Measurements from ENCODE around the gene SNX7. TPM values are rescaled to one million over a fixed set of nuclear protein-coding genes. Genes with fewer than 3 reads are reported as not detected.

SNX7 gene
- polyA plus RNA-seq, 2 of the 4 experiments (the other 2 are of a cell fraction), result 29.5 to 45.1 TPM

- no peak overlapping the region for H3K4me2 ChIP-seq
- ChIA-PET CTCF (no interaction called here), POLR2A (no interaction called here)
- WGBS (ENCODE audit: missing lambda C conversion rate), result 91% methylated on average over 1 of the region's 1 CpG
- DNase-seq (ENCODE audit: low read depth in 1 of 2, low spot score in 1 of 2) (no peak), ATAC-seq (no peak), FAIRE-seq (no peak)
- TF ChIP-seq MAFK (IDR thresholded peaks at IDR 0.05; ENCODE audit: partially characterized antibody) (no peak), HOXB13 (CRISPR knock-in tag; IDR thresholded peaks at IDR 0.05; ENCODE audit: low read depth) (no peak), EHMT2 (IDR thresholded peaks at IDR 0.05; ENCODE audit: low read depth) (no peak)
- no peaks in the 10 kb centered on the region for H3K4me1 ChIP-seq
- H3K27ac ChIP-seq, result no peak overlapping the region
- no peaks in the 10 kb centered on the region for H3K9me3 ChIP-seq
- no peak overlapping the region for H3K4me3 ChIP-seq
These were observed 41.5 kb downstream of the SNX7 start for GRCh38 chr1:98702976-98703375.

- ChIA-PET CTCF (no interaction called here), POLR2A (no interaction called here)
- no peak overlapping the region for H3K4me3 ChIP-seq
- ATAC-seq, result no peak
- 93% methylated on average over 4 of the region's 4 CpGs for WGBS (ENCODE audit: missing lambda C conversion rate)
- FAIRE-seq, result no peak
- no peak for TF ChIP-seq ZSCAN20 (CRISPR knock-in tag; IDR thresholded peaks at IDR 0.05)
- no peak for TF ChIP-seq TFCP2L1 (CRISPR knock-in tag; IDR thresholded peaks at IDR 0.05)
- no peak for TF ChIP-seq BHLHE40 (IDR thresholded peaks at IDR 0.05; ENCODE audit: low read depth, low read length)
- TF ChIP-seq POLR2AphosphoS2 (conservative IDR thresholded peaks at IDR 0.05; ENCODE audit: low read length), result no peak
- no peak for TF ChIP-seq MYC (IDR thresholded peaks at IDR 0.05; ENCODE audit: borderline replicate concordance, low read length)
- TF ChIP-seq SREBF2 (IDR thresholded peaks at IDR 0.05), result no peak
- TF ChIP-seq, protein P1, sequence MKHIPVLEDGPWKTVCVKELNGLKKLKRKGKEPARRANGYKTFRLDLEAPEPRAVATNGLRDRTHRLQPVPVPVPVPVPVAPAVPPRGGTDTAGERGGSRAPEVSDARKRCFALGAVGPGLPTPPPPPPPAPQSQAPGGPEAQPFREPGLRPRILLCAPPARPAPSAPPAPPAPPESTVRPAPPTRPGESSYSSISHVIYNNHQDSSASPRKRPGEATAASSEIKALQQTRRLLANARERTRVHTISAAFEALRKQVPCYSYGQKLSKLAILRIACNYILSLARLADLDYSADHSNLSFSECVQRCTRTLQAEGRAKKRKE (CRISPR knock-in tag; IDR thresholded peaks at IDR 0.05; ENCODE audit: low read depth), result no peak
- TF ChIP-seq PHF8 (IDR thresholded peaks at IDR 0.05; ENCODE audit: borderline replicate concordance, low read depth), result no peak
- TF ChIP-seq CEBPB (IDR thresholded peaks at IDR 0.05), result no peak
- TF ChIP-seq RARB (CRISPR knock-in tag; IDR thresholded peaks at IDR 0.05), result no peak
- TF ChIP-seq ZC3H11A (IDR thresholded peaks at IDR 0.05), result no peak
- TF ChIP-seq KDM5A (IDR thresholded peaks at IDR 0.05), result no peak
- TF ChIP-seq FOSB (CRISPR knock-in tag; IDR thresholded peaks at IDR 0.05), result no peak
- no peak for TF ChIP-seq RCOR1 (IDR thresholded peaks at IDR 0.05; ENCODE audit: low read depth, low read length)
- TF ChIP-seq JUN (IDR thresholded peaks at IDR 0.05), result no peak
- no peak for TF ChIP-seq ESRRA (IDR thresholded peaks at IDR 0.05; ENCODE audit: borderline replicate concordance, low read length)
- no peak for TF ChIP-seq RAD21 (conservative IDR thresholded peaks at IDR 0.05 in 1 of 2, IDR thresholded peaks at IDR 0.05 in 1 of 2)
- TF ChIP-seq JUNB (IDR thresholded peaks at IDR 0.05), result no peak
- TF ChIP-seq GATA3 (IDR thresholded peaks at IDR 0.05; ENCODE audit: borderline replicate concordance), result no peak
- no peak overlapping the region for H3K27ac ChIP-seq
- no peaks in the 10 kb centered on the region for H3K4me1 ChIP-seq
- H3K9me3 ChIP-seq, result no peaks in the 10 kb centered on the region
- peak in 1 of 2 experiments; percentile 30 for DNase-seq (ENCODE audit: low read depth in 1 of 2, low spot score in 1 of 2)
- H3K4me2 ChIP-seq, result no peak overlapping the region
These were observed 43.0 kb downstream of the SNX7 start for GRCh38 chr1:98704474-98704873.

- Histone ChIP-seq H3K27ac (no peak overlapping the region), H3K4me2 (no peak overlapping the region), H3K4me3 (no peak overlapping the region), H3K4me1 (no peaks in the 10 kb centered on the region), H3K9me3 (no peaks in the 10 kb centered on the region)
- 79% methylated on average over 1 of the region's 1 CpG for WGBS (ENCODE audit: missing lambda C conversion rate)
- DNase-seq (ENCODE audit: low read depth in 1 of 2, low spot score in 1 of 2) (no peak), FAIRE-seq (no peak), ATAC-seq (no peak)
- POLR2A ChIA-PET, result no interaction called here
- CTCF ChIA-PET, result no interaction called here
- TF ChIP-seq GATA3 (IDR thresholded peaks at IDR 0.05; ENCODE audit: borderline replicate concordance) (no peak), EP300 (IDR thresholded peaks at IDR 0.05) (no peak), ZSCAN20 (CRISPR knock-in tag; IDR thresholded peaks at IDR 0.05) (no peak), POLR2AphosphoS2 (conservative IDR thresholded peaks at IDR 0.05; ENCODE audit: low read length) (no peak), SREBF2 (IDR thresholded peaks at IDR 0.05) (no peak)
- TF ChIP-seq, protein P1 (CRISPR knock-in tag; IDR thresholded peaks at IDR 0.05; ENCODE audit: low read depth), result no peak
These were observed 43.5 kb downstream of the SNX7 start for GRCh38 chr1:98704971-98705370.

Measured in A549 (cell line).